GM19452 (cell line): ENCODE data around the gene NFKBIZ.
A peak's percentile ranks its signal among the peaks of the same experiment; 100 is the strongest.
"Not testable (repeated sequence)": the region's sequence is repeated elsewhere in the genome, so short reads cannot be mapped to it uniquely, and the experiment has no call there.

ENCODE experiments used
- ATAC-seq: cut with Tn5 transposase; IDR thresholded peaks from one replicate; pipeline ENCODE4 v1.9.1; 2021; ENCODE audit not compliant: unreplicated experiment

The NFKBIZ gene

DNA sequence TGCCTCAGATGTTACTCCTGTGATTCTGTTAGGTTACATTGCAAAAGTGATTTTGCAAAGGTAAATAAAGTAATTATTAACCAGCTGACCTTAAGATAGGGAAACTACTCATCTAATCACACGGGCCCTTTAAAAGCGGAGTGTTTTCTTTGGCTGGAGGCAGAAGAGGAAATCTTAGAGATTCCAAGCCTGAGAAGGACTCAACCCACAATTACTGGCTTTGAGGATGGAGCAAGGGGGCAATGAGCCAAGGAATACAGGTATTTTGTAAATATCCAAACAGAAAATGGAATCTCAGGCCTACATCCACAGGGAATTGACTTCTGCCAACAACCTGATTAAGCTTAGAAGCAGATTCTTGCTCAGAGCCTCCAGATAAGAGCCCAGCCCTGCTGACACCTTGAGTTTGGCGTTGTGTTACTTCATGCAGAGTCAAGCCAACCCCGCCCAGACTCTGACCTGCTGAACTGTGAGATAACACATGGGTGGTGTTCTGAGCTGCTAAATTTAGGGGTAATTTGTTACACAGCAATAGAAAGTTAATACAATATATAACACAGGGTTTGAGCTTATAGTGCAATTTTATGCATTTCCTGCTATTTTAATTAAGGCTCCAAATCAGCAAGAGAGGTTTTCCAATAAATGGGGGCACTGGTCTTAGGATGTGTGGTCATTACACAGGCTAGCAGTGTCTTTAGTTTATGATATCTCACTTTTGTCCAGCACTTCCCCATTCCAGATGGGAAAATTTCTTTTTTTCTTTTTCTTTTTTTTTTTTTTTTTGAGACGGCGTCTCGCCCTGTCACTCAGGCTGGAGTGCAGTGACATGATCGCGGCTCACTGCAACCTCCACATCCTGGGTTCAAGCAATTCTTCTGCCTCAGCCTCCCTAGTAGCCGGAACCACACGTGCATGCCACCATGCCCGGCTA lies 19.5 kb downstream of the NFKBIZ start:
- no peak for ATAC-seq

DNA sequence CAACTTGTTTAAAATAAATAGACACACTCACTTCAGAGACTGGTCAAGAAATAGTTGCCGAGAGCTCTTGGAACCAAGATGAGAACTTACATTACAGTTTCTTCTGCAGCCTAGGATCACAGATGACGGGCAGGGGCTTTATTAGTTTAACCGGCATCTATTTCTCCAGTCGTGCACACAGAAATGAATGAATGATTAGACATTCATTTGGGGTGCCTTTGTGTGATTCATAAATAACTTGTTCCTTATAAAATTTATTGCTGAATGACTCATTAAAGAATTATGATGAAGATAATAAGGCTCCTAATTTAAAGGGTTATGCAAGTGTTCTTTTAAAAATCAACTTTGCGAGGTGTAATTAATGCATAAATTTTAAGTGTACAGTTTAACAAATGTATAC lies 20.8 kb downstream of the NFKBIZ start:
- ATAC-seq, result no peak

DNA sequence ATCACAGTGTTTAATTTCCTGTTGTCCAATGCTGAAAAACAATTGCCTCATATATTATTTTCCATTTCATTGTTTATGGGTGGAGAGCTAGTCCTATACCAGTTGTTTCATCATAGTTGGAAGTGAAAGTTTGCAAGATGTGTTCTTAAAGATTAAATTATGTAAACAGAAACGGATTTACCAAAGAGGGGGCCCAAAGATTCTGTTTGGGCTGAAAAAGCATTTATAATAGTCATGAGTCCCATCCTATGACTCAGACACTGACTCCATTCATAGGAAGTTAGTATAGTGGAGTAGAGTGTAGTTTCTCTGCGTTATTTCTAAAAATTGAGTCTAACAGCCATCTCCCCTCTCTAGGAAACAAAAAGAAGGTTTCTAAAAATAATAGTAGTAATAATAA lies 24.3 kb downstream of the NFKBIZ start:
- no peak for ATAC-seq

DNA sequence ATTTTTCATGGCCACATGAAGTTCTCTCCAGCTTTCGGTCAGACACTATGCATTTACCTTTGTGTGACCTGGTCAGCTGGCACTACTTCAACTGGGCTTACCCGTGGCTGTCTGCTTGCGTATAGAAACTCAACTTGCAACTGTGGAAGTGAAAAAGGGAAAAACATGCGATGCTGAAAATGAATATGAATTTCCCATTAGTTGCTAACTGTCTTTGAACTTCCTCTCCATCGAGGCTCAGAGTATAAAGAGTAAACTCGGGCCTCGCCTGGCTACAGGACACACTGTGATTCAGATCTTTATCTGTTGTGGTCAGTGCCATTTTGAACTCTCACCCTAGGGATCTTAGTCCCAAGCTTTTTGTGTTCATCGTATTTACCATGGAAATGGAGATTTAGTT lies 26.8 kb downstream of the NFKBIZ start:
- ATAC-seq, result no peak

DNA sequence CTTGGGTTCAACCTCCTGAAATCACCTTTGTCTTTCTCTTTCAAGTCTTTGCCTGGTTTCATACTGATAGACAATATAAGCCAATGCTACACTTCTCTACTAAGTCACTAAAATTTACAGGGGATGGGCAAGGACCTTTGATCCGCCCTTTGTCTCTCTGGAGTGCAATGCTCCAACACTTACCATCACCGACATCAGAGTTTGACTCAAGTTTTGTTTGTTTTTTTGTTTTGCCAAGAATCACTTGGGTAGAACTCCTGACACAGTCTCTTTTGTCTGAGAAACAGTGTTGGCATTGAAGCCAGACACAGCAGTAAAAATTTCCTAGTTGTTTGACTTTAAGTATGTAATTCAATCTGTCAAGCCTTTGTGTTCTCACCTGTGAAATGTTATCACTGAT lies 29.3 kb downstream of the NFKBIZ start:
- no peak for ATAC-seq

DNA sequence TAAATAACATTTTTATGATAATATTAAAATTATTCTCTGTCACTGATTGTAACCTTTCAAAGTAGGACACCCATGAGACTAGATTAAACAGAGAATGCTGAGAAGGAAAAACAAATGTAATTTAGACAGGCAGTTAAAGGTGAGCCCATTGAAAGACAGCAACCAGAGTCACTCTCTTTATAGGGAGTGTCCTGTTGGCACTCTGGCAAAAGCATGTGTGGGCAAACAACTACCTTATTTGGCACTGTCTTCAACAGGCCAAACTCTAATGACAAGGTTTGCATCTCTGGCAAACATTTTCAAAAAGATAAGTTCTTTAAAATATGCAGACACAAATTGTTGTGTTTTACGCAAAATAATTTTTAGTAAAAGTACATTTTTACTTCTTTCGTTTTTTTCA lies 29.8 kb downstream of the NFKBIZ start:
- ATAC-seq, result no peak

DNA sequence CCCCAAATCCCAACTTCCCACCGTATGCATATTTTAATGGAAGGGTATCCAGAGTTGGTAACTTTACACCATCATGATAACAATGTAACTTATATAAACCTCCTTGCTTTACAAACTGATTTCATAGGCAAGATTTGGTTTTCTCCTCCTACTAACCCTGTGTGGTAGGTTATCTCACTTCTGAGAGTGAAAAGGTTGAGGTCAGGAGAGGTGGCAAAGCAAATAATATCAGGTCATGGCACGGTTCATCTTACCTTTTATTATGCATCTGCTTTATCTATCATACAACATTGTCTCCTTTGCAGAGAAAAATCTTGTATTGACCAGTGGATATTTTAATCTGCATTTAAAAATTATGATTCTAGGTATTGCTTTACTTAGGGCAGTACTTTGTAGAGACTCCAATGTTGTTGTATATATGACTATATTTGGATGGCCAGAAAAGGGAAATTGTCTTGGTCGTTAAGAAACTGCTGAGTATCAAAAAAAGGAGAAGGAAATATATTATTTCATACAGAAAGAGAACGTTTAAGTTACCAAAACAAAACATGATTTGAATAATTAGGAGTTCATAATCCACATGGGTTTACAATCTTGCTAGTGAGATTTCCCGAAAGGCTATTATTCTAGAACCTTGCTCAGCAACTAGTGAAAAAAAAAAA lies 30.4 kb downstream of the NFKBIZ start:
- ATAC-seq, result no peak

DNA sequence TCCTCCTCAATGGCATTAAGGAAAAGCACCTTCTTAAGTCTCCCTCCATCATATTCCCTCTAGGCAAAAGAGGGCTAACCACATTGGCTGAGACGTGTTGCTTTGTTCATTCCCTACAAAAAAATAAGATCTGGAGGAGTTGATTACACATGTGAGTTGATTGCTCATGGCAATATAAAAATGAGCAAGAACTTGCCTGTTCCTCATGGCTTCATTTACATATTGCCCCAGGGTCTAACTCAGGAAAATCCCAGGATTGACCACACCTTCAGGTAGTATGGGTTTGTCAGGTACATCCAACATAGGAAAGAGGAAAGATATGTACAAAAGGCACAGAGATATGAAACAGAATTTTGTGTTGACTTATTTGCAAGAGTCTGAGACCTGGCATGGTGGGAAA lies 35.5 kb downstream of the NFKBIZ start:
- ATAC-seq, result no peak

DNA sequence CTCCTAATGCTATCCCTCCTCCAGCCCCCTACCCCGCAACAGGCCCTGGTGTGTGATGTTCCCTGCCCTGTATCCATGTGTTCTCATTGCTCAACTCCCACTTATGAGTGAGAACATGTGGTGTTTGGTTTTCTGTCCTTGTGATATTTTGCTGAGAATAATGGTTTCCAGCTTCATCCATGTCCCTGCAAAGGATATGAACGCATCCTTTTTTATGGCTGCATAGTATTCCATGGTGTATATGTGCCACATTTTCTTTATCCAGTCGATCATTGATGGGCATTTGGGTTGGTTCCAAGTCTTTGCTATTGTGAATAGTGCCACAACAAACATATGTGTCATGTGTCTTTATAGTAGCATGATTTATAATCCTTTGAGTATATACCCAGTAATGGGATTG lies 36.3 kb downstream of the NFKBIZ start:
- not testable (repeated sequence) for ATAC-seq

DNA sequence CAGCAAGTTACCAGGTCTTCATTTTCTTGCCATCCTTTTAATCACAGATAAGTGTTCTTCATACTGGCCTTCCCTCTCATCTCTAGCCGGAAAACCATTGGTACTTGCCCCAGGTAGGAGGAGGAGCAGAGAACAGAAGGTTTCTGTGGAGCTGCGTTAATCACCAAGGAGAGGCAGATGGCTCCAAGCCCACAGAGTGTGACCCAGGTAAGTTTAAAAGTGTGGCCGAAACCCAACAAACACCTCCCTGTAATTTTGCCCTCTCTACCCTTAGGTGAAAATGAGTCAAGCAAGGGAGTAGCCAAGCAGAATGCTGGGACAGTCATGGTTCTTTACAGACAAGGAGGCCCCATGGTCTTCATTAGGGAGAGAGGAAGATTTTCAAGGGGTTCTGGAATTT lies 37.3 kb downstream of the NFKBIZ start:
- ATAC-seq, result no peak

DNA sequence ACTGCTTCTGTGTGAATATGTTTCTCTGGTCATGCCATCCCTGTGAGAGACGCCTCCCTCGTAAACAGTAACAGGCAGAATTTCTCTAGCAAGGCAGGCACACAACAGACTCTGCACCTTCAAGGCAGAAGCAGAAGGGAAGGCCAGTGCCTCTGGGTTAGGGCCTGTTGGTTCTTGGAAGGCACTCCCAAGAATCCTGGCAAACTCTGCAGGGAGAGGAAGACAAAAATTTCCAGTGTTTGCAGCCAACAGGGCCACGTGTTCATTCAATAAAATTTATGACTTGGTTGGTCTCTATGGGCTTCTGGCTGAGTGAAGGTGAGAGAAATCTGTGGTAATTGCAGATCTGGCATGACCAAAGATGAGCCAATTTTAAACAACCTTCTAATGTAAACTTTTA lies 39.3 kb downstream of the NFKBIZ start:
- ATAC-seq, result no peak

DNA sequence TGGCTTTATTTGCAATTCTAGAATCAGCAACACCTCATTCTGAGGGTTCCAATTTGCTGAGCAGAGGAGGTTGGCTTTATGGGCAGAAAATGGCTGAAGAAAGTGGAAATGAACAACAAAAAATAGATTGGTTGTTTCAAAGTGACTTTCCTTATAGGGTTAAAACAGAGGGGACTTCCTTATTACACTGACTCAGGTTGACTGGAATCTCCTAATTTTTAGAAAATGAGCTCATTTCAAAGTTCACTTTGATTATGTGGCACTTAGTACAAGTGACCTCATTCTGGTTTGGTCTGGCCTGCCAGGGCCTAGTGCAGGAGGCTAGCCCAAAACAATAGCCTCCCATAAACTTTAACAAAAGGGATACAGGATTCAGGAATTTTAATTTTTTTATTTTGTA lies 41.4 kb downstream of the NFKBIZ start:
- ATAC-seq, result no peak

DNA sequence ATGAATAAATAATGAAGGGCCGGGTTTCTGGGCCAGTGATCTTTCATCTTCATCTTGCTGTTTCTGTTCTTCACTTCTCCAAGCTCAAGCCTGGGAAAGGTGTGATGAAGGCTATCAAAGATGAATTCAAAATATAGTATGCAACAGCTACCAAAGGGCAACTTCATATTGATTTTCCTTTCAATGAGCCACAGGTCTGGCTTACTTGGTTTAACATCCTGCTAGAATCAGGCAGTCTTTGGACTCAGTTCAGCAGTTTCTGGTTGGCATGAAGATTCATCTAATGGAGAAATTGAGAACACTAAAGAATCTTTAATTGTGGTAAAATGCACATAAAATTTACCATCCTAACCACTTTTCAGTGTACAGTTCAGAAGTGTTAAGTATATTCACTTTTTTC lies 43.3 kb downstream of the NFKBIZ start:
- no peak for ATAC-seq

DNA sequence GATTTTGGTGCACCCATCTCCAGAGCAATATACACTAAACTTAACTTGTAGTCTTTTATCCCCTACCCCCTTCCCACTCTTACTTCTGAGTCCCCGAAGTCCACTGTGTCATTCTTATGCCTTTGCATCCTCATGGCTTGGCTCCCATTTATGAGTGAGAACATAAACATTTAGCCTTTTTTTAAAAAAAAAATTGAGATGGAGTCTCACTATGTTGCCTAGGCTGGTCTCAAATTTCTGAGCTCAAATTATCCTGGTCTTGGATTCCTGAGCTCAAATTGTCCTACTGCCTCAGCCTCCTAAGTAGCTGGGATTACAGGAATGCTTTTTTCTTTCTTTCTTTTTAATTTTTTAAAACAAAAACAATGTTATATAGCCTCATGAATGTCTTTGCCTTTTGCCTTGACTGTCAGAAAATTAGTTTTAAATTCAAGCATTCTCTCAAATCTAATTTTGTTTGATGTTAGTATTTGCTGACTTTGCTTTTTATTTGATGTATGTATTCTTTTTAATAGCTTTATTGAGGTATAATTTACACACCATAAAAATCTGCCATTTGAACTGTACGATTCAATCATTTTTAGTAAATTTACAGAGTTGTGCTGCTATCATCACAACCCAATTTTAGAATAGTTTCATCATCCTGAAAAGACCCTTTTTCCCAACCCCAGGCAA lies 46.9 kb downstream of the NFKBIZ start:
- no peak for ATAC-seq

DNA sequence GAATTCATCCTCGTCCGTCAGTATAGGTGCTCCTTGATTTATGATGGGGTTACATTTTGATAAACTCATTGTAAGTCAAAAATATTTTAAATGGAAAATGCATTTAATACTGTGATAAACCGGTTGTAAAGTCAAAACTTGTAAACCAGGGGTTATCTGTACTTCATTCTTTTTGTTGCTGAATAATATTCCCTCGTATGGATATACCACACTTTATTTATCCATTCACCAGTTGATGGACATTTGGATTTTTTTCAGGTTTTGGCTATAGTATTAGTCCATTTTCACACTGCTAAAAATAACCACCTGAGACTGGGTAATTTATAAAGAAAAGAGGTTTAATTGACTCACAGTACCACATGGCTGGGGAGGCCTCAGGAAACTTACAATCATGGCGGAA lies 47.7 kb downstream of the NFKBIZ start:
- no peak for ATAC-seq

DNA sequence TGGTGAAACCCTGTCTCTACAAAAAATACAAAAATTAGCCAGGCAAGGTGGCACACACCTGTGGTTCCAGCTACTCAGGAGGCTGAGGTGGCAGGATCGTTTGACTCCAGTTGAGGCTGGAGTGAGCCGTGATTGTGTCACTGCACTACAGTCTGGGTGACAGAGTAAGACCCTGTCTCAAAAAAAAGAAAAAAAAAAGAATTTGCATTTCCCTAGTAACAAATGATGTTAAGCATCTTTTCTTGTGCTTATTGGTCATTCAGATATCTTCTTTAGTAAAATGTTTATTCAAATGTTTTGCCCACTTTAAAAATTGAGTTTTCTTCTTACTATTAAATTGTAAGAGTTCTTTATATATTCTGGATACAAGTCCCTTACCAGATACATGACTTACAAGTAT lies 48.7 kb downstream of the NFKBIZ start:
- no peak for ATAC-seq

DNA sequence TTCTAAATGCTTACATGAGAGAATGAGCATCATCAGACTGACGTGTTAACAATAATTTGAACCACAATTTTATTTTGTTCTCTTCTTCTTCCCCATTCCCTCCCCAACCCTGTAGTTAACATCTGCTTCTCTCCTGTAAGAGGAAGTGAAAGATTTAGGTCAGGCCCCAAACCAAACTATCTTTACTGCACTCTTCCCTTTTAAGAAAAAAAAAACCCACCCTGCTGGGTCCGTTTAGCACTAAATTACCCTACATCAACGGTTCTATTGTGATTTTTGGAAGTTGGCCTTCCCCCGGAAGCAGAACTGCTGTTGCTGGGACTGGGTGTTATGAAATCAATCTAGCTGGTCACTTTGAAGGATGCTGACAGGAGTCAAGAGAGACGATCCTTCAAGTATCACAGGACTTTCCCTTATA lies 49.4 kb downstream of the NFKBIZ start:
- ATAC-seq, result peak; percentile 86

DNA sequence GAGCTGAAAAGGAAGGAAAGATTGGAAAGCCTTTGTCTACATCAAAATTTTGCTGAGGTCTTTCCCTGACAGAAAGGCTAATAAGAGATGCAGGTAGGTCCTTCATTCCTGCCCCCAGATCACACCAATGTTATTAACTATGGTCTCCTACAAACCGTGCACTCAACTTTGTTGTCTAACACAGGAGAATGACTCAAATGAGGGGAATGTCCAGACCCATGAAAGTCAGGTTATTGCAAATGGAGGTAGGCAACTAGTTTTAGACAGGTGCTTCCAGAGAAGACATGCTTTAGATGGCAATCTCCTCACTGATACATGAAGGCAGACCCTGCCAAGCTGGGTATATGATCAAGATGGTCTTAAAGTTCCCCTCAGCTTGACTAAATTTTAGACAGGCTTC lies 51.0 kb downstream of the NFKBIZ start:
- ATAC-seq, result no peak

DNA sequence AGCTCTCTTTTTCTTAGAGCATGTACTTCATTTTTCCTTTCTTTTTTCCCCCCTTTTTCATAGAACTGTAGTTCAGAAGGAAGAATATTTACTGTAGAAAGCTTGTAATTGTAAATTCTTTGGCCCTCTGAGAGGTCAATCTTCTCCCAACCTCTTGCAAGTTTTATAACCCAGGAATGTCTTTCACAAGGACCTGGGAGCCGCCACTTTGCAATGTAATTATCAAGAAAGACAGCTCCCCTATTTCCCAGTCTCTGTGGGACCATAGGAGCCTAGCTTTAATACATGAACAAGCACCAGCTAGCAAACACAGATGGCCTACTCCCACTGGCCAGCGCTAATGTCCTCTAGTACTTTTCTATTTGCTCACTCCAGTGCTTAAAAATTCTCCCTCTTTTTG lies 51.4 kb downstream of the NFKBIZ start:
- no peak for ATAC-seq

DNA sequence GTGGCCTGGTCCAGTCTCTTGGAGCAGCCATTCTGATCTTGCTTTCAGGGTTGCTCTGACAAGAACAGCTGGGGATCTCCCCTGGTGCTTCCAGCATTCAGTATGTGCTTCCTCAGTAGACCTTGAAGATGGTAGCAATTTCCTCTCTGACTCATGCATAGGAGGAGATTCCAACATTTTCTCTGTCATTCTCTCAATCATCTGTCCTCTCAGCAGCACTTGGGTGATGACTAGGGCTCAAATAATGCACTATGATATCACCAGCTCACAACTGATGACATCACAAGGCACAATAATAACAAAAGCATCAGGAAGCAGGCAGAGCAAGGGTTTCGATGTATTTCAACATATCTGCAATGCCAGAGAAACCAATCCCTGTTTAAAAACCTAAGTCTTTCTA lies 52.7 kb downstream of the NFKBIZ start:
- no peak for ATAC-seq

DNA sequence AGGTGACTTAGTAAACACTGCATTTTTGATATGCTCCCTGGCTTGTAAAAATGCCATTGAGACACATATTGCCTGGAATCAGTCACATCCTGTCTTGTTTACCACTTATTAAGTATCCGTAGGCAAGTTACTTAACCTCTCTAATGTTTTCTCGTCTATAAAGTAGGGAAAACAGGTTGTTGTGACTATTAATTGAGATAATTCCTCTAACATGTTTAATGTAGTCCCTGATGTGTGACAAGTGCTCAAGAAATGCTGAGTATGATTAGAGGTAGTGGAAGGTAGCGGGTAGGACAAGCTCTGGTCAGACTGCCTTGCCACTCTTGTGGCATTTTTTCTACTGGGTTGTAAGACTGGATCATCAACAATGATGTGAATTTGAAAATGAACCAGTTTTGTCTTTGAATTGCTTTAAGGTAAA lies 54.1 kb downstream of the NFKBIZ start:
- ATAC-seq, result no peak

DNA sequence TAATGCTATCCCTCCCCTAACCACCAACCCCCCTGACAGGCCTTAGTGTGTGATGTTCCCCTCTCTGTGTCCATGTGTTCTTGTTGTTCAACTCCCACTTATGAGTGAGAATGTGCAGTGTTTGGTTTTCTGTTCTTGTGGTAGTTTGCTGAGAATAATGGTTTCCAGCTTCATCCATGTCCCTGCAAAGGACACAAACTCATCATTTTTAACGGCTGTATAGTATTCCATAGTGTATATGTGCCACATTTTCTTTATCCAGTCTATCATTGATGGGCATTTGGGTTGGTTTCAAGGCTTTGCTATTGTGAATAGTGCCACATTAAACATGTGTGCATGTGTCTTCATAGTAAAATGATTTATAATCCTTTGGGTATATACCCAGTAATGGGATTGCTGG lies 56.3 kb downstream of the NFKBIZ start:
- not testable (repeated sequence) for ATAC-seq
